ENCODE results near the gene NAT14. TPM values are rescaled to one million over a fixed set of nuclear protein-coding genes. Genes with fewer than 3 reads are reported as not detected.
A peak's percentile ranks its signal among the peaks of the same experiment; 100 is the strongest.
"Not testable (repeated sequence)": the region's sequence is repeated elsewhere in the genome, so short reads cannot be mapped to it uniquely, and the experiment has no call there.

The NAT14 gene
- total and polyA plus RNA-seq, 5 donors from 2014 or later: 3.3 to 9.2 (median 4.7) TPM

DNA sequence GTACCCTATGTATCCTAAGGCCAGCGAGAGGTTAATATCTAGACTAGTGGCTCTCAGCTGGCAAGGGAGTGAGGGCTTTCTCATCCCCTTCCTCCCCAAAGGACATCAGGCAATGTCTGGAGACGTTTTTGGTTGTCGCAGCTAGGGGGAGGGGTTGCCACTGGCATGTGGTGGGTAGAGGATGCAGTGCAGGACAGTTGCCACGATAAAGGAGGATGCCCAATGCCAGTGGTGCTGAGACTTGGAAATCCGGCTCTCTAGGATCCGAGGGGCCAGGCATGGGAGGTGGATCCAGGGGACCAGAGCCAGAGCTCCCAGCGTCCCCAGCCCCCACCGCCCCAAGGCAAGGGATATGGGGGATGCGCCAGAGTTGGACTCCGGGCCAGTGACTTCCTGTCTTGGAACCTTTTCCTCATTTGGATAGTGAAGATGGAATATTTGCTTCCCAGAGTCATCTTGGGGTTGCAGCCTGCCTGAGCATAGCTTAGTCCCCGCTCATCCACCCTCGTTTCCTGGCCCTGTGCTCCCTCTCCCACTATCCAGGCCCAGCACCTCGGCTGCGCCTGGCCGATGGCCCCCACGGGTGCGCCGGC, 8.2 kb downstream of the NAT14 start:
- no peak overlapping the region for H3K4me3 ChIP-seq (ENCODE audit: low read depth, low read length)
- peak overlapping the region in 1 of 4 donors; percentile 31 for H3K4me3 Mint-ChIP-seq
- no peak overlapping the region for H3K27ac Mint-ChIP-seq
- no peaks in the 10 kb centered on the region for H3K36me3 ChIP-seq (ENCODE audit: control insufficient read depth, insufficient read depth, low read length)
- peaks cover 0 to 6% (median 0%) of the 10 kb centered on the region in 4 donors for H3K4me1 Mint-ChIP-seq
- no peaks in the 10 kb centered on the region for H3K9me3 ChIP-seq (ENCODE audit: control insufficient read depth in 2 of 2, low read length in 2 of 2)
- H3K9me3 Mint-ChIP-seq: no peaks in the 10 kb centered on the region
- DNase-seq (no peak), ATAC-seq (ENCODE audit: low read depth in 2 of 2) (no peak)
- no peak overlapping the region for H3K27ac ChIP-seq (ENCODE audit: insufficient read depth, low read length, poor library complexity, severe bottlenecking)
- H3K4me1 ChIP-seq (ENCODE audit: control insufficient read depth, insufficient read depth, low read length, poor library complexity, severe bottlenecking): no peaks in the 10 kb centered on the region
- no peaks in the 10 kb centered on the region for H3K27me3 Mint-ChIP-seq
- H3K36me3 Mint-ChIP-seq: peaks cover 4% of the 10 kb centered on the region
- no peaks in the 10 kb centered on the region for H3K27me3 ChIP-seq (ENCODE audit: control insufficient read depth, insufficient read depth, low read length)

DNA sequence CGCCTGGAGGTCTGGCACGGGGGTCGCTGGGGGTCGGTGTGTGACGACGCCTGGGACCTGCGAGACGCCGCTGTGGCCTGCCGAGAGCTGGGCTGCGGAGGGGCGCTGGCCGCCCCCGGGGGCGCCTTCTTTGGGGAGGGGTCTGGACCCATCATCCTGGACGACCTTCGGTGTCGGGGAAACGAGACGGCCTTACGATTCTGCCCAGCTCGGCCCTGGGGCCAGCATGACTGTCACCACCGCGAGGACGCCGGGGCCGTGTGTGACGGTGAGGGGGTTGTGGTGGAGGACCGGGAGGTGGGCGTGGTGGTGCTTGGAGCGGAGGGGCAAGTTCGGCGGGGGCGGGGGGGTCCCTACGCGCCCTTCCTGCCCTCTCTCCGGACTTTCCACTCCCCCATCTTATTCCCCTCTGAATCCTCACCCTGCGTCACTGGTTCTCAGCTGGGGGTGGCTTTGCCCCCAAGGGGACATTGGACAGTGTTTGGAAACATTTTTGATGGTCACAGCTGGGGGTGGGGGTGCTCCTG, 8.7 kb downstream of the NAT14 start:
- DNase-seq (no peak), ATAC-seq (ENCODE audit: low read depth in 2 of 2) (no peak)
- H3K27ac Mint-ChIP-seq: no peak overlapping the region
- H3K36me3 Mint-ChIP-seq: peaks cover 4% of the 10 kb centered on the region
- H3K9me3 ChIP-seq (ENCODE audit: control insufficient read depth in 2 of 2, low read length in 2 of 2): no peaks in the 10 kb centered on the region
- no peaks in the 10 kb centered on the region for H3K27me3 Mint-ChIP-seq
- no peaks in the 10 kb centered on the region for H3K27me3 ChIP-seq (ENCODE audit: control insufficient read depth, insufficient read depth, low read length)
- H3K9me3 Mint-ChIP-seq: no peaks in the 10 kb centered on the region
- no peaks in the 10 kb centered on the region for H3K36me3 ChIP-seq (ENCODE audit: control insufficient read depth, insufficient read depth, low read length)
- no peak overlapping the region for H3K27ac ChIP-seq (ENCODE audit: insufficient read depth, low read length, poor library complexity, severe bottlenecking)
- H3K4me3 Mint-ChIP-seq: no peak overlapping the region
- H3K4me1 ChIP-seq (ENCODE audit: control insufficient read depth, insufficient read depth, low read length, poor library complexity, severe bottlenecking): no peaks in the 10 kb centered on the region
- H3K4me3 ChIP-seq (ENCODE audit: low read depth, low read length): no peak overlapping the region
- H3K4me1 Mint-ChIP-seq: peaks cover 0 to 6% (median 0%) of the 10 kb centered on the region in 4 donors

DNA sequence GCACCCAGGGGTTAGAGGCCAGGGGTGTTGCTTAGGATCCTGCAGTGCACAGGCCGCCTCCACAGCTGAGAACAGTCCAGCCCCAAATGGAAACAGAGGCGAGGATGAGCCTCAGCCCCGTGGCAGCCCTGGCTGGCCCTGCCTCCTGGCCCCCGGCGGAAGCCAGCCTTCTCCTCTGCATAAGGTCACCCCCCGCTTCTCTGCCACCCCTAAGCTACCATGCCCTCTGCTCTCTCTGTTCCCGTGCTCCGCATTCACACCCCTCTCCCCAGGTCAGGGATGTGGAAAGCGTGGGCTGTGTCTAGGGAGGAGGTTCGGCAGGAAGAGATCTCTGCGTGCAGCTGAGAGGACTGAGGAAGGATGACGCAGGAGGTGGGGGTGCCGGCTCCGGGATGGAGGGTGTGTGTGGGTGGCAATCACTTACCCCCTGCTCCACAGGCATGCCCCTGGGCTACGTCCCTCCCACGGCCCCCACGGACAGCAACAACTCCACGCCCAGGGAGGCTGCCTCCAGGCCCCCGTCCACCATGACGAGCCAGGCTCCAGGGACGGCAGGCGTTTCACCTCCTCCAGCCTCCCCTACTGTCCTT, 9.3 kb downstream of the NAT14 start:
- Mint-ChIP-seq H3K36me3 (peaks cover 4% of the 10 kb centered on the region), H3K27me3 (no peaks in the 10 kb centered on the region)

DNA sequence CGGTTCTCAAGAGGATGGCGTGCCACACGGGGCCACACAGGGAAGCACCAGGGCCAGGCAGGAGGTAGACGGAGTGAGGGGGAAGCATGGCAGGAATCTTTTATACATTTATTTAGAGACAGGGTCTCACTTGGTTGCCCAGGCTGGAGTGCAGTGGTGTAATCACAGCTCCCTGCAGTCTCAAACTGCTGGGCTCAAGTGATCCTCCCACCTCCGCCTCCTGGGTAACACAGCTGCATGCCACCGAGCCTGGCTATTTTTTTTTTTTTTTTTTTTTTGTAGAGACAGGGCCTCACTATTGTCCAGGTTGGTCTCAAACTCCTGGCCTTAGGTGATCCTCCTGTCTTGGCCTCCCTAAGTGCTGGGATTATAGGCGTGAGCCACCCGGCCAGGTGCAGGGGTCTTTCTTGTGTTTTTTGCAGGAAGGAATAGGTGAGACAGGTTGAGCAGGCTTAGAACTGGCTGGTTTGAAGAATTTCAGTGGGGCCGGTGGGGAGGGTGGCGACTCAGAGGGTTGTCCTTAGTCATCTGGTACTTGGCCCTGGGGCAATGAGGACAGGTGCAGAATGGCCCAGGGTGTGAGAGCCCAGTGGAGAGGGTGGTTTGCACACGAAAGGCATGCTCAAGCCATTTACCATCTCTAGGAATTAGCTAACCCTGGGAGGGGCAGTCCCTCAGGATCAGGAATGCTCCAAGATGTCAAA, 10.8 kb downstream of the NAT14 start:
- no peaks in the 10 kb centered on the region for H3K27me3 ChIP-seq (ENCODE audit: control insufficient read depth, insufficient read depth, low read length)
- no peak overlapping the region for H3K4me3 Mint-ChIP-seq
- H3K4me1 Mint-ChIP-seq: peaks cover 0 to 6% (median 0%) of the 10 kb centered on the region in 4 donors
- no peaks in the 10 kb centered on the region for H3K27me3 Mint-ChIP-seq
- no peaks in the 10 kb centered on the region for H3K9me3 Mint-ChIP-seq
- no peak overlapping the region for H3K27ac ChIP-seq (ENCODE audit: insufficient read depth, low read length, poor library complexity, severe bottlenecking)
- H3K9me3 ChIP-seq (ENCODE audit: control insufficient read depth in 2 of 2, low read length in 2 of 2): no peaks in the 10 kb centered on the region
- ATAC-seq (ENCODE audit: low read depth in 2 of 2) (no peak), DNase-seq (no peak)
- H3K36me3 Mint-ChIP-seq: peaks cover 4% of the 10 kb centered on the region
- peak overlapping the region in 1 of 3 donors; percentile 59 for H3K27ac Mint-ChIP-seq
- no peaks in the 10 kb centered on the region for H3K4me1 ChIP-seq (ENCODE audit: control insufficient read depth, insufficient read depth, low read length, poor library complexity, severe bottlenecking)
- no peaks in the 10 kb centered on the region for H3K36me3 ChIP-seq (ENCODE audit: control insufficient read depth, insufficient read depth, low read length)
- H3K4me3 ChIP-seq (ENCODE audit: low read depth, low read length): no peak overlapping the region

More for the DNA sequence above, 9.3 kb downstream of the NAT14 start:
- Histone ChIP-seq H3K9me3 (ENCODE audit: control insufficient read depth in 2 of 2, low read length in 2 of 2) (no peaks in the 10 kb centered on the region), H3K27ac (ENCODE audit: insufficient read depth, low read length, poor library complexity, severe bottlenecking) (no peak overlapping the region), H3K4me1 (ENCODE audit: control insufficient read depth, insufficient read depth, low read length, poor library complexity, severe bottlenecking) (no peaks in the 10 kb centered on the region), H3K36me3 (ENCODE audit: control insufficient read depth, insufficient read depth, low read length) (no peaks in the 10 kb centered on the region), H3K4me3 (ENCODE audit: low read depth, low read length) (no peak overlapping the region), H3K27me3 (ENCODE audit: control insufficient read depth, insufficient read depth, low read length) (no peaks in the 10 kb centered on the region)
- peak; percentile 31 for ATAC-seq (ENCODE audit: low read depth in 2 of 2)
- no peaks in the 10 kb centered on the region for H3K9me3 Mint-ChIP-seq
- H3K27ac Mint-ChIP-seq: no peak overlapping the region
- peak overlapping the region; percentile 19 to 91 (median 74) for H3K4me3 Mint-ChIP-seq
- DNase-seq: no peak
- H3K4me1 Mint-ChIP-seq: peaks cover 0 to 6% (median 0%) of the 10 kb centered on the region in 4 donors

DNA sequence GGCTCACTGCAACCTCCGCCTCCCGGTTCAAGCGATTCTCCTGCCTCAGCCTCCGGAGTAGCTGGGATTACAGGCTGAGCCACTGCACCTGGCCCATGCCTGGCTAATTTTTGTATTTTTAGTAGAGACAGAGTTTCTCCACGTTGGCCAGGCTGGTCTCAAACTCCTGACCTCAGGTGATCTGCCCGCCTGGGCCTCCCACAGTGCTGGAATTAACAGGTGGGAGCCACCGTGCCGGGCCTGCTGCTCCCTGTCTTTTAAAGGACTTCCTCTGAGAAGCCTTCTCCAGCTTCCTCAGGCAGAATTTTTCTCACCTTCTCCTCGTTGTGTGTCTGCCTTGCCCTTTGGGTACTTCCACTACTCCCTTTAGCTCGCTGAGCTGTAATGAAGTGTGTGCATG, 11.8 kb downstream of the NAT14 start:
- DNase-seq; H3K9me3 Mint-ChIP-seq; H3K4me1 ChIP-seq (ENCODE audit: control insufficient read depth, insufficient read depth, low read length, poor library complexity, severe bottlenecking); H3K36me3 ChIP-seq (ENCODE audit: control insufficient read depth, insufficient read depth, low read length); H3K27me3 Mint-ChIP-seq; H3K27me3 ChIP-seq (ENCODE audit: control insufficient read depth, insufficient read depth, low read length); H3K4me3 Mint-ChIP-seq; H3K36me3 Mint-ChIP-seq; H3K4me3 ChIP-seq (ENCODE audit: low read depth, low read length); H3K27ac Mint-ChIP-seq; ATAC-seq (ENCODE audit: low read depth in 2 of 2); H3K9me3 ChIP-seq (ENCODE audit: control insufficient read depth in 2 of 2, low read length in 2 of 2); H3K4me1 Mint-ChIP-seq; H3K27ac ChIP-seq (ENCODE audit: insufficient read depth, low read length, poor library complexity, severe bottlenecking): not testable (repeated sequence)

DNA sequence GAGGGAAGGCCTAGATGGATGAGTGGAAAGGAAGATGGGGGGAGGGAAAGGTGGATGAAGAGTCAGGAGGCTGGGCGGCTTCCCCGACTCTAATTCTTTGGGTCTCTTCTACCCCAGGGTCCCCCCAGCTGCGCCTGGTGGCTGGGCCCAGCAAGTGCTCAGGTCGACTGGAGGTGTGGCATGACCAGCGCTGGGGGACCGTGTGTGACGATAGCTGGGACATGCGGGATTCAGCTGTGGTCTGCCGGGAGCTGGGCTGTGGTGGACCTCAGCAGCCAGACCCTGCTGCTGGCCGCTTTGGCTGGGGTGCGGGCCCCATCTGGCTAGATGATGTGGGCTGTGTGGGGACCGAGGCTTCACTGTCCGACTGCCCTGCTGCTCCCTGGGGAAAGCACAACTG, 12.8 kb downstream of the NAT14 start:
- Histone ChIP-seq H3K4me1 (ENCODE audit: control insufficient read depth, insufficient read depth, low read length, poor library complexity, severe bottlenecking) (no peaks in the 10 kb centered on the region), H3K27ac (ENCODE audit: insufficient read depth, low read length, poor library complexity, severe bottlenecking) (no peak overlapping the region), H3K27me3 (ENCODE audit: control insufficient read depth, insufficient read depth, low read length) (no peaks in the 10 kb centered on the region), H3K4me3 (ENCODE audit: low read depth, low read length) (no peak overlapping the region), H3K36me3 (ENCODE audit: control insufficient read depth, insufficient read depth, low read length) (no peaks in the 10 kb centered on the region), H3K9me3 (ENCODE audit: control insufficient read depth in 2 of 2, low read length in 2 of 2) (no peaks in the 10 kb centered on the region)
- ATAC-seq (ENCODE audit: low read depth in 2 of 2): no peak
- no peak overlapping the region for H3K4me3 Mint-ChIP-seq
- peaks cover 0 to 11% (median 3%) of the 10 kb centered on the region in 4 donors for H3K4me1 Mint-ChIP-seq
- peak overlapping the region in 1 of 3 donors; percentile 44 for H3K27ac Mint-ChIP-seq
- H3K36me3 Mint-ChIP-seq: peaks cover 4% of the 10 kb centered on the region
- no peaks in the 10 kb centered on the region for H3K27me3 Mint-ChIP-seq
- no peak for DNase-seq
- no peaks in the 10 kb centered on the region for H3K9me3 Mint-ChIP-seq

DNA sequence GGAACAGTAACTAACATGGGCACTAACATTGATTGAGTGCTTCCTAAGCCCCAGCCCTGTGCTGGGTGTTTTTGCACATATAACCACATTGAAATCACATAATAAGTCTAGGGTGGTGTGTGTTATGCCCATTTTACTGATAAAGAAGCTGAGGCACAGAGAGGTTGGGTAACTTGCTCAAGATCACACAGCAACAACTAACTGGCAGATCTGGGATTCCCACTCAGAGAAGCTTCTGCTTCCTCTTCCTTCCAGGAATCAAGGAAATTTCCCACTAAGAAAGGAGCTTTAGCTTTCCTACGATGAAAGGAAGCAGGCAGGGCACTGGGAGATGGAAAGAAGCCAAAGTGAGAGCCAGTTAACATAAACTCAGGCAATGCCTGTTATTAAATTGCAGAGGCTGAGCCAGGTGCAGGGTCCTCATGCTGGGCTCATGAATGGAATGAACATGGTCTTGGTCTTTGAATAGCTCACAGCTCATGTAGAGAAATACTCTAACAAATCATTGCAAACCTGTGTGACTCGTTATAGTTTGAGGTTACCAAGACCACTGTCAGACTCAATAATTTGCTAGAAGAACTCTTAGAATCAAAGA, 13.4 kb downstream of the NAT14 start:
- ATAC-seq (ENCODE audit: low read depth in 2 of 2): no peak
- no peaks in the 10 kb centered on the region for H3K27me3 ChIP-seq (ENCODE audit: control insufficient read depth, insufficient read depth, low read length)
- no peaks in the 10 kb centered on the region for H3K9me3 ChIP-seq (ENCODE audit: control insufficient read depth in 2 of 2, low read length in 2 of 2)
- no peaks in the 10 kb centered on the region for H3K9me3 Mint-ChIP-seq
- H3K27ac Mint-ChIP-seq: no peak overlapping the region
- H3K36me3 ChIP-seq (ENCODE audit: control insufficient read depth, insufficient read depth, low read length): no peaks in the 10 kb centered on the region
- H3K27me3 Mint-ChIP-seq: no peaks in the 10 kb centered on the region
- no peak overlapping the region for H3K4me3 Mint-ChIP-seq
- peaks cover 0 to 14% (median 3%) of the 10 kb centered on the region in 4 donors for H3K4me1 Mint-ChIP-seq
- H3K4me1 ChIP-seq (ENCODE audit: control insufficient read depth, insufficient read depth, low read length, poor library complexity, severe bottlenecking): peaks cover 1% of the 10 kb centered on the region
- H3K4me3 ChIP-seq (ENCODE audit: low read depth, low read length): no peak overlapping the region
- no peak for DNase-seq
- peaks cover 4% of the 10 kb centered on the region for H3K36me3 Mint-ChIP-seq
- no peak overlapping the region for H3K27ac ChIP-seq (ENCODE audit: insufficient read depth, low read length, poor library complexity, severe bottlenecking)
